Common myeloid progenitor, CD34-positive (primary cell): ENCODE data around the gene CCDC12.

ENCODE experiments used
- CTCF ChIA-PET: fragments of 350-600 bp; sonication (Branson Sonifier 250); formaldehyde crosslinking; loops from one replicate; lab custom pipeline; 2021; ENCODE audit warnings: antibody characterized with exemption; lab: Charles Lee
- POLR2A ChIA-PET: fragments of 350-600 bp; sonication (Branson Sonifier 250); formaldehyde crosslinking; loops from one replicate; lab custom pipeline; 2021; ENCODE audit warnings: antibody characterized with exemption; lab: Charles Lee
- DNase-seq, 3 donors: peaks; one replicate each; pipeline versions ENCODE4 v3.0.0 to v3.0.0-alpha.2; 2013
- H3K27ac ChIP-seq, 2 experiments: 1 replicate in 1 of 2; 2 replicates in 1 of 2; pipeline ENCODE4 v1.7.0; 2013; ENCODE audit warnings: inconsistent platforms in 2 of 2, low read length in 2 of 2, mild to moderate bottlenecking in 2 of 2, low read depth in 1 of 2, moderate library complexity in 1 of 2; ENCODE audit not compliant: severe bottlenecking in 2 of 2, insufficient read depth in 1 of 2, poor library complexity in 1 of 2
- H3K27me3 ChIP-seq, 5 experiments: replicated peaks in 2 of 5; 1 replicate in 3 of 5; 2 replicates in 2 of 5; pipeline versions ENCODE4 v1.6.1 to v1.7.0; 2013; ENCODE audit warnings: low read length in 4 of 5, mild to moderate bottlenecking in 2 of 5, moderate library complexity in 2 of 5, inconsistent platforms in 1 of 5; ENCODE audit not compliant: insufficient read depth in 5 of 5, control insufficient read depth in 4 of 5
- H3K36me3 ChIP-seq, 4 experiments: 1 replicate in 2 of 4; 2 replicates in 2 of 4; pipeline versions ENCODE4 v1.6.1 to v1.7.0; 2013; ENCODE audit warnings: low read length in 3 of 4, control low read depth in 1 of 4, mild to moderate bottlenecking in 1 of 4; ENCODE audit not compliant: control insufficient read depth in 4 of 4, insufficient read depth in 4 of 4
- H3K4me1 ChIP-seq, 4 experiments: 1 replicate in 3 of 4; 2 replicates in 1 of 4; pipeline versions ENCODE4 v1.6.1 to v1.7.1; 2013; ENCODE audit warnings: low read length in 3 of 4, mild to moderate bottlenecking in 3 of 4, control low read depth in 1 of 4, inconsistent platforms in 1 of 4, moderate library complexity in 1 of 4; ENCODE audit not compliant: control insufficient read depth in 4 of 4, insufficient read depth in 4 of 4; ENCODE audit errors: control extremely low read depth in 1 of 4
- H3K4me3 ChIP-seq, 7 experiments: 1 replicate in 4 of 7; 2 replicates in 3 of 7; pipeline versions ENCODE4 v1.5.1 to v1.7.0; 2013; ENCODE audit warnings: mild to moderate bottlenecking in 7 of 7, low read length in 6 of 7, moderate library complexity in 6 of 7, inconsistent platforms in 2 of 7, low read depth in 2 of 7, control low read depth in 1 of 7; ENCODE audit not compliant: insufficient read depth in 4 of 7, control insufficient read depth in 1 of 7; ENCODE audit errors: extremely low read depth in 1 of 7
- H3K9me3 ChIP-seq, 5 experiments: 1 replicate in 4 of 5; 2 replicates in 1 of 5; pipeline versions ENCODE4 v1.6.1 to v1.7.1; 2013; ENCODE audit warnings: low read length in 4 of 5, mild to moderate bottlenecking in 2 of 5, inconsistent platforms in 1 of 5, low read depth in 1 of 5, moderate library complexity in 1 of 5; ENCODE audit not compliant: control insufficient read depth in 4 of 5, insufficient read depth in 2 of 5; ENCODE audit errors: control extremely low read depth in 1 of 5
- WGBS: methylation state at CpG from one replicate; pipeline ENCODE4 v1.1.5; 2013; ENCODE audit not compliant: insufficient coverage; 5-methylcytosine and 5-hydroxymethylcytosine counted together

The CCDC12 gene

DNA sequence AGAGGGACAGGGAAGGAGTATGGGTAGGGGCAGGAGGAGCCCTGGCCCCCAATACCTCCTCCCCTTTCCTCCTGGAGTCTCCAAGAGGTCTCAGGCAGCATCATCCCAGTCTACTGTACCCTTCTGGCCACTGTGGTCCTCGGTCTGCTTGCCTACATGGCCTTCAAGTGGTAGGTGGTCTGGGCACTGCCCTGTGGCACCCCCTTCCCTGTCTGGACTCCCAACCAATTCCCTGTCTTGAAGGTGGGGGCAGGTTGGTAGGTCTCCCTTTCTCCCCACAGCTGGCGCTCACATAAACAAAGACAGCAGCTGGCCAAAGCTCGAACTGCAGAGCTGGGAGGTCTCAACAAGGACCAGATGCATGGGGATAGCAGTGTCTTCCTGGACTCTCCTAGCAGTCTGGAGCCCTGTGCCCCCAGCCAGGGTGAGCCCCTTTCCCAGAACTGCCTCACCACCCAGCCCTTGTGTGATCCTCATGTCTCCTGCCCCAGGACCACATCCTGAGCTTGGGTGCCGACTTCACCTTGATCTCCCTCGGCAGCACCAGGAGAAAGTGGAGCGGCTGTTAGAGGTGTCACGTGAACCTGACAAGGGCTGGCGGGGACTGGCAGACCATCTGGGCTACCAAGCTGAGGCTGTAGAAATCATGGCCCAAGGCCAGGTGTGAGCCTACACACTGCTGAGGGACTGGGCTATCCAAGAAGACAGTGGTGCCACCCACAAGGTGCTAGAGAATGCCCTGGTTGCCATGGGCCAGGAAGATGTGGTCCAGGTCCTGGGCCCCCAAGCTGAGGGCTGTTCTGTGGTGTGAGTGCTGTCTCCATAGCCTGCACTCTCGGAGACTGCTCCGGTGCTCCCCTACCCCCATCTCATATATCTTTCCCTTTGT is 36.0 kb upstream of the CCDC12 start:
- ChIA-PET POLR2A (no interaction called here), CTCF (interaction anchor here (1.3 to 1.9 kb wide), 2 partner anchors 10 to 85 kb away, joined by 3 to 5 read pairs; no protein-coding TSS in a partner anchor)
- WGBS, result 88% methylated on average over 8 of the region's 10 CpGs
- no peak for DNase-seq
- Histone ChIP-seq H3K36me3 (peaks cover 7 to 58% (median 15%) of the 10 kb centered on the region in 4 experiments), H3K4me1 (peaks cover 19 to 50% (median 35%) of the 10 kb centered on the region in 4 experiments), H3K27me3 (no peaks in the 10 kb centered on the region), H3K9me3 (no peaks in the 10 kb centered on the region), H3K27ac (no peak overlapping the region), H3K4me3 (no peak overlapping the region)

- POLR2A ChIA-PET, result no interaction called here
- Histone ChIP-seq H3K36me3 (peaks cover 7 to 66% (median 26%) of the 10 kb centered on the region in 4 experiments), H3K4me1 (peaks cover 11 to 38% (median 23%) of the 10 kb centered on the region in 4 experiments), H3K9me3 (no peaks in the 10 kb centered on the region), H3K4me3 (no peak overlapping the region), H3K27ac (no peak overlapping the region), H3K27me3 (no peaks in the 10 kb centered on the region)
- CTCF ChIA-PET, result interaction anchor here (1.1 to 1.9 kb wide), 4 partner anchors 12 to 90 kb away, joined by 3 to 5 read pairs (median 4); no protein-coding TSS in a partner anchor
- 96% methylated on average over 5 of the region's 6 CpGs for WGBS
- no peak for DNase-seq
Measured at GRCh38 chr3:47011371-47011770, 34.8 kb upstream of the CCDC12 start.

GRCh38 chr3:47010910-47011309 is 34.4 kb upstream of the CCDC12 start:
- DNase-seq, result no peak
- no peaks in the 10 kb centered on the region for H3K9me3 ChIP-seq
- H3K4me1 ChIP-seq, result peaks cover 6 to 33% (median 18%) of the 10 kb centered on the region in 4 experiments
- H3K27ac ChIP-seq, result no peak overlapping the region
- WGBS, result 100% methylated on average over 5 of the region's 5 CpGs
- no peaks in the 10 kb centered on the region for H3K27me3 ChIP-seq
- H3K4me3 ChIP-seq, result no peak overlapping the region
- POLR2A ChIA-PET, result interaction anchor here (0.6 kb wide), 1 partner anchor 50 kb away, joined by 3 read pairs; no protein-coding TSS in a partner anchor
- peaks cover 8 to 67% (median 28%) of the 10 kb centered on the region in 4 experiments for H3K36me3 ChIP-seq
- CTCF ChIA-PET, result interaction anchor here (1.0 to 1.9 kb wide), 6 partner anchors 12 to 308 kb away, joined by 3 to 5 read pairs (median 3); no protein-coding TSS in a partner anchor

DNA sequence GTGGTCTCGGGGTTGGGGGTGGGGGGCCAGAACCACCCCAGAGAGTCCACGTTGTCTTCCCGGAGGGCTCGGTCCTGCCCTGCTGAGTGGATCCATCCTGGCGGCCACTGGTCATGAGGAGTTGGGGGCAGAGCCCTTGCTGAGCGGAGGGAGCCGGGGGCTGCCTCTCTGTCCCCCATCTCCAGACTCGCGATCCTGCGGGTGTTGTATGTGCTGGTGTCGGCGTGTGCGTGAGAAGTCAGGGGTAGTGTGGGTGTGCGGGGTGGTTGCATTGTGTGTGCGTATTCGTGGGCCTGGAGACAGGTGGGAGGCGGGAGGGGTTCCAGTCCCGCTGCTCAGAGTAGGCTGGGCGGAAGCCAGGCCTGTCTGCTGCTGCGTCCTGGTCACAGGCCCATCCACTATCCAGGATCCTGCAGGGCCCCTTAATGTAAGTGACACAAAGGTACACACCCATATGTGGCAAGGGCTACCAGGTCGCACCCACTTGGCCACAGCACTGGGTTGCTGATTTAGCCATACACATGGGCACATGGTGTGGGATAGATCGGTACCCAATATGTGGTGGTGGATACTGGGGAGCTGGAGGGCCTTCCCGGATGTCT is 33.7 kb upstream of the CCDC12 start:
- H3K27ac ChIP-seq, result peak overlapping the region; percentile 76 to 89
- 71% methylated on average over 14 of the region's 23 CpGs for WGBS
- CTCF ChIA-PET, result interaction anchor here (1.0 to 1.3 kb wide), 5 partner anchors 18 to 307 kb away, joined by 3 to 4 read pairs (median 3); no protein-coding TSS in a partner anchor
- DNase-seq, result peak in 2 of 3 donors; percentile 51 to 71
- H3K4me3 ChIP-seq, result peak overlapping the region in 4 of 7 experiments; percentile 48 to 81 (median 72)
- H3K36me3 ChIP-seq, result peaks cover 6 to 69% (median 34%) of the 10 kb centered on the region in 4 experiments
- no peaks in the 10 kb centered on the region for H3K9me3 ChIP-seq
- peaks cover under 1 to 26% (median 12%) of the 10 kb centered on the region in 4 experiments for H3K4me1 ChIP-seq
- no peaks in the 10 kb centered on the region for H3K27me3 ChIP-seq
- POLR2A ChIA-PET, result interaction anchor here (0.7 to 1.2 kb wide), 3 partner anchors 34 to 79 kb away, joined by 3 read pairs; partner anchors contain the start of gene CCDC12

DNA sequence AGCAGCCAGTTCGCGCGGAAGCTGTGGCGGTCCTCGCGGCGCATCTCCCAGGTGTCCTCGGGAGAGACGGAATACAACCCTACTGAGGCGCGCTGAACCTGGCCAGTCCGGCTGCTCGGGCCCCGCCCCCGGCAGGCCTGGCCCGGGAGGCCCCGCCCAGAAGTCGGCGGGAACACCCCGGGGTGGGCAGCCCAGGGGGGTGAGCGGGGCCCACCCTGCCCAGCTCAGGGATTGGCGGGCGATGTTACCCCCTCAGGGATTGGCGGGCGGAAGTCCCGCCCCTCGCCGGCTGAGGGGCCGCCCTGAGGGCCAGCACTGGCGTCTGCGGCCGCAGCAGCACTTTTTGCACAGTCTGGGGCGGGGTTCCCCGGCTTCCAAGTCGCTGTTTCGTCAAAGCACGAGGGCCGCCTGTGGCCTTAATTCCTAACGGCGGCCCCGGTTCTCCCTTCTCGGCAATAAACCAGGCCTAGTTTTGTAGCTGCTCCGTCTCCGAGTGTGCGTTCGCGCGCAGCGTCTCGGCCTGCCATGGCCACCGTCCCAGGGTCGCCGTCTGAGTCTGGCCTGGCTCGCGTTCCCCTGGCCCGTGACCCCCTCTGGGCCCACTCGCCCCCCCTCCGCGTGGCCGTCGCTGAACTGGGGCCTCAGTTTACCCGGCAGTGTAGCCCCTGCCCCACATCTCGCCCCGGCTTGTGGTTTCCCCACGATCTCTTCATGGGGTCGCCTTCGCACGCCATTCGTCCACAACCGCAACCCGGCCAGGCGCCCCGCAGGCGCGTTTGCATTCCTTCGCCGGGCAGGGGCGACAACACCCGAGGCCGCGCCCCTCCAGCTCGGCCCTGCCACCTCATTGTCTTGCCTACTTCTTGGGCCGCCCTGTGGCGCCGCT is 32.9 kb upstream of the CCDC12 start:
- peak; percentile 91 to 96 (median 95) for DNase-seq
- Histone ChIP-seq H3K36me3 (peaks cover 5 to 75% (median 39%) of the 10 kb centered on the region in 4 experiments), H3K4me1 (peaks cover 0 to 25% (median 10%) of the 10 kb centered on the region in 4 experiments), H3K27ac (peak overlapping the region; percentile 76 to 89), H3K9me3 (no peaks in the 10 kb centered on the region), H3K4me3 (peak overlapping the region in 6 of 7 experiments; percentile 37 to 81 (median 59)), H3K27me3 (no peaks in the 10 kb centered on the region)
- ChIA-PET POLR2A (interaction anchor here (0.7 to 1.2 kb wide), 5 partner anchors 30 to 79 kb away, joined by 3 read pairs; partner anchors contain the start of genes CCDC12 and NBEAL2), CTCF (interaction anchor here (0.6 to 1.2 kb wide), 5 partner anchors 18 to 306 kb away, joined by 3 read pairs; no protein-coding TSS in a partner anchor)
- WGBS, result 1% methylated on average over 80 of the region's 85 CpGs

- H3K27ac ChIP-seq, result peak overlapping the region in 1 of 2 experiments; percentile 89
- POLR2A ChIA-PET, result interaction anchor here (0.8 to 1.2 kb wide), 3 partner anchors 29 to 50 kb away, joined by 3 read pairs; partner anchors contain the start of gene NBEAL2
- no peaks in the 10 kb centered on the region for H3K9me3 ChIP-seq
- peaks cover 0 to 25% (median 8%) of the 10 kb centered on the region in 4 experiments for H3K4me1 ChIP-seq
- CTCF ChIA-PET, result interaction anchor here (0.6 to 1.4 kb wide), 5 partner anchors 12 to 303 kb away, joined by 3 read pairs; no protein-coding TSS in a partner anchor
- 78% methylated on average over 11 of the region's 23 CpGs for WGBS
- peak overlapping the region in 4 of 7 experiments; percentile 48 to 81 (median 72) for H3K4me3 ChIP-seq
- H3K36me3 ChIP-seq, result peaks cover 3 to 75% (median 43%) of the 10 kb centered on the region in 4 experiments
- no peaks in the 10 kb centered on the region for H3K27me3 ChIP-seq
- DNase-seq, result no peak
Measured at GRCh38 chr3:47008851-47009224, 32.3 kb upstream of the CCDC12 start.
